HG03097 (cell line): ENCODE measurements around the gene VIPR1.
"Not testable (repeated sequence)": the region's sequence is repeated elsewhere in the genome, so short reads cannot be mapped to it uniquely, and the experiment has no call there.

Experiments used
- ATAC-seq: cut with Tn5 transposase; IDR thresholded peaks from one replicate; pipeline ENCODE4 v1.9.1; 2021; ENCODE audit not compliant: unreplicated experiment, low FRiP score

The VIPR1 gene

DNA sequence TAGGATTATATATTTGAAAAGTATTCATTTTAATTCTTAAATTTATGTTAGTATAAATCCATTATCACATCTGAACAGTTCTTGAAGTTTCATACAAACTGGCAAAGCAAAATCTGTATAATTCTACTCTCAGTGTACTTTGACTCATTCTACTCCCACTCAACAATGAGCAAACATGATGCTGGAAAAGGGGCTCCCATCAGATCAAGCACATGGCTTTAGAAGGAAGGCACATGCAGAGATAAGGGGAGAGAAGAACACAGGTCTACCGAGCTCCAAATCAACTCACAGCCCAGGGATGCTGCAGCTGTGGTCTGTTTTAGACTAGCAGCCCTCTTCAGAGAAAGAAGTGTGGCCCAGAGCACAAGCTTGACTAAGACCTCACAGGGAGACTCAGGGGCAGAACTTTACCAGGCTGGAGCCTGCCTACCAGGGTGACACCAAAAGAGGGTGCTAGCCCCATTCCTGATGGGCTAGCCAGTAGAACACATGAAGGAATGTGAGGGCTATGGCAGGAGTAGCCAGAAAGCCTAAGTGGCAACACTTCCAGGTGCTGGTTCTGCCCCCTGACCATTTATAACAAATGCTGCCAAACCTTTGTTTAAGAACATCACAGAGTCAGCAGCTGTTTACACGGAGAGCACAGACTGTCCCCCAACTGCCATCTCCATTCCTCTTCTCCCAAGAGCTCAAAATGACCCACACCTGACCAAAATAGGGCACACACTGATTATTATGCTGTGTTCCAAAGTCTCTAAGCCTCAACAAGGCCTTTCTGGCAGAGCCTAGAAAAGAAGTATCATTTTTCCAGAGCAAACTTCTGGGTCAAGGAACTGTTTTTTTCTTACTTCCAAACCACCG, 59.8 kb downstream of the VIPR1 start:
- no peak for ATAC-seq

DNA sequence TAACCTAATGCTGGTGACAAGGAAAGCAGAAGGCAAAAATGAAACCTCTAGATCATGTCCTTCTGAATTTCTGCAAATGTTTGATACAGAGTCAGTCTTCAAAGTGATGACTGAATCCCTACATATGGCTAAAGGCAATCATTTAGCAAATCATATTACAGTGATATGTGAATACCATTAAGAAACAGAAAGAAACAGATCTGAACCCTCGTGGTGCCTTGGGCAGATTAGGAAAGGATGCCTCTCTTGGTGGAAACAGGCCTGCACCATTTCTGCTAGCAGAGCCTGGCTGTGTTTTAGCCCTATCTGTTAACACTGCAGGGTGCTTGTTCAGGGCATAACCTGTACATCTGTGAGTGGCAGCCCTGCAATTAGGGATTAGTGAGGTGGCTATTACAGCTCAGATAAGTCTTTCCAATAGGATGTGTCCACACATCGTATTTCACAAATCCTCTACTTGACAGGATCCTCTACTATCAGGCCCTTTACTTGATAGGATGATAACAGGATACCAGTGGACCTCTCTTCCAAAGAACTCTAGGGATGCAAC, 67.2 kb downstream of the VIPR1 start:
- ATAC-seq, result no peak

DNA sequence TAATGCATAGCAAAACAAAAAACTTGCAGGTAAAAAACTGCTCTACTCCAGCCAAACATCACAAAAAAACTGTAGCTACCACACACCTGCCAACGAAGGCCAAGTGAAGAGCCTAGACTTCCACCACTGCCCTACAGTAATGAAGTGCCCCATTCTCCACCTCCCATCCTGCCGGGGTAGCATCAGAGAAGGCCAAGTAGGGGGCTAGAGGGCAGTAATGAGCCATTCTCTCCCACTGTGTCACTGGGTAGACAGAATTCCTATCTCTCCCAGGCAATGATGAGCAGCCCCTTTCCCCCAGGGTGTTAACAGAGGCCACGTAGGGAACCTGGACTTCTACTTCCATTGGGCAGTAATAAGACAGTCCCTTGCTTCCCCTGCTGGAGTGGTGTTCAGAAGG, 69.8 kb downstream of the VIPR1 start:
- ATAC-seq, result no peak

DNA sequence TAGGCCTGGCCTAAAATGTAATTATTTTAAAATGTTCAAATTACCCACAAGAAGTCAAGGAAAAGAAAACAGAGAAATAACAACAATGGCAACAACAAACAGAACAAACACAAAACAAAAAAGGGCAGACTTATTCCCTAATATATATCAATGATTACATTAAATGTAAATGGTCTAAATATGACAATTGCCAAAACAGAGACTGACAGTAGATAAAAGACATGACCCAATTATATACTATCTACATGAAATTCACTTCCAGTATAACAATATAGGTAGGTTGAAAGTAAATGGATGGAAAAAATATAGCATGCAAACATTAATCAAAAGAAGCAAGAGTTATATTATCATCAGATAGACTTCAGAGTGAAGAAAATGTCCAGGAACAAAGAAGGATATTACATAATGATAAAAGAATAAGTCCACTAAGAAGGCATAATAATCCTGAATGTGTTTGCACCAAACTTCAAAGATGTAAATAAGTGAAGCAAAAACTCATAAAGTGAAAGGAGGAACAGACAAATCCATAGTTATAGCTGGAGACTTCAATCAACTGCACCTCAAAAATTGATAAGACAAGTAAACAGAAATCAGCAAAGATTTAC, 72.8 kb downstream of the VIPR1 start:
- ATAC-seq, result no peak

DNA sequence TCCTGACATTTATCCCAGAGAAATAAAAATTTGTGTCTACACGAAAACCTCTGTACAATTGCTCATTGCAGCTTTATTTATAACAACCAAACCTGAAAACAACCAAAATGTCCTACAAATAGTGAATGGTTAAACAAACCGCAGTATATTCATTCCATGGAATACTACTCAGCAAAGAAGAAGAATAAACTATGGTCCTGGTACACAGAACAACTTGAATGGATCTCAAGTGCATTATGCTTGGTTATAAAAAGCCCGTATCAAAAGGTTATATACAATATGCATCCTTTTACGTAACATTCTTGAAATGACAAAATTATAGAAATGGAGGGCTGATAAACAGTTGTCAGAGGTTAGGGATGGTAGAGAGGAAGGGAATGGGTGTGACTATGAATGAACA, 75.6 kb downstream of the VIPR1 start:
- ATAC-seq, result no peak

DNA sequence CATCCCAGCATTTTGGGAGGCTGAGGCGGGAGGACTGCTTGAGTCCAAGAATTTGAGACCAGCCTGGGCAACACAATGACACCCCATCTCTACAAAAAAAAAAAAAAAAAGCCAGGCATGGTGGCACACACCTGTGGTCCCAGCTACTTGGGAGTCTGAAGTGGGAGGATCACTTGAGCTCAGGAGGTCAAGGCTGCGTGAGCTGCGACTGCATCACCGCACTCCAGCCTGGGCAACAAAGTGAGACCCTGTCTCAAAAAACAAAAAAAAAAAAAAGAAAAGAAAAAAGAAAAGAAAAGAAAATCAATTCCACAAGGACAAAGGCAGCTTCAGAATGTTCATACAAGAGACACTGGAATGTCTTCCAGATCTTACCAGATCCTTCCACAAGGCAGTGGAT, 76.9 kb downstream of the VIPR1 start:
- not testable (repeated sequence) for ATAC-seq

DNA sequence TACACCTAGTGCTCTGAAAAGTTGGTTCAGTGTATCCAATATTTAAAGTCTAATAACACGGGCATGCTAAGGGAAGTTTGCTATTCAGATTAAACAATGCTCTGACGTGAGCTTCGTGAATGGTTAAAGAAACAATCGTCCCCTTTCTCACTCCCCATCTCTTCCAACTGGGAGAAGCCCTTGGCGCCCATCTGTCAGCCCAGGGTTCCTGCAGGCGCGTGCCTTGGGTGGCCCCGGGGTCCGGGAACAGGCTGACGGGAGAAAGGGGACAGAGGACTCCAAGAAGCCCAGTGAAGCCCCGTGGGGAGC, 78.9 kb downstream of the VIPR1 start:
- ATAC-seq, result no peak

DNA sequence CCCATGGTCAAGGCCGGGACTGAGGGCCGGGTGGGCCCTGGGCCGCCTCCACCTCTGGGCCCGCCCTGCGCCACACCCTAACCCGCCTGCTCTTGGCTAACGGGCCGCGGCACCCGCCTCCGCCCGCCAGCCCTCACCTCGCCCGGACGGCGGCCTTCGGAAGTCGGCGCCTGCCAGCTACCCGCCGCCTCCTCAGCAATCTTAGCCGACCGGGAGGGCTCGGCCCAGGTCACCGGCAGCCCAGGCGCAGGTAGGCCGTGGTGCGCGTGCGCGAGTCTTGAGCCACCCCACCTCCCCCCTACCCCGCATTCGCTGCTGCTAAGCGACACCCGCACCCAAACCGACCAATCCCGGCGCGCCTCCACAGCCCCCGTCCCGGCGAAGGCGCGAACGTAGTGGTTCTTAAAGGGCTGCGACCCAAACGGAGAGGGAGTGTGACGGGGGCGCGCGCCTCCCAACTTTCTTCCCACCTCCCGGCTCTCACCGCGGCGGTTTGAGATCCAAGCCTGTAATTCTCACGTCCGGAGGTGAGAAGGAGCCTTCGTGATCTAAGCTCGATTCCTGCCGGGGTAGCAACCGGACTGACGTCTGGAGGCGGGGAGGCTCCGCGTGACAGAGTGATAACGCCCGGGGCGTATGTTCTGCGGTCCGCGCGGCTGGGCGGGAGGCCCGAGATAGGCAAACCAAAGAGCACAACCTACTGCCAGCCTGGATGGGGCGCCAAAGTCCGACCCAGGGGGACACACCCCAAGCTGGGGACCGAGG, 79.4 kb downstream of the VIPR1 start, which contains the start of gene SEC22C:
SEC22C (minus strand) TSS at position 259 of the 765 bp plus-strand sequence. CDS start 12,921 bp downstream, outside the sequence.
- peak; percentile 86 for ATAC-seq

DNA sequence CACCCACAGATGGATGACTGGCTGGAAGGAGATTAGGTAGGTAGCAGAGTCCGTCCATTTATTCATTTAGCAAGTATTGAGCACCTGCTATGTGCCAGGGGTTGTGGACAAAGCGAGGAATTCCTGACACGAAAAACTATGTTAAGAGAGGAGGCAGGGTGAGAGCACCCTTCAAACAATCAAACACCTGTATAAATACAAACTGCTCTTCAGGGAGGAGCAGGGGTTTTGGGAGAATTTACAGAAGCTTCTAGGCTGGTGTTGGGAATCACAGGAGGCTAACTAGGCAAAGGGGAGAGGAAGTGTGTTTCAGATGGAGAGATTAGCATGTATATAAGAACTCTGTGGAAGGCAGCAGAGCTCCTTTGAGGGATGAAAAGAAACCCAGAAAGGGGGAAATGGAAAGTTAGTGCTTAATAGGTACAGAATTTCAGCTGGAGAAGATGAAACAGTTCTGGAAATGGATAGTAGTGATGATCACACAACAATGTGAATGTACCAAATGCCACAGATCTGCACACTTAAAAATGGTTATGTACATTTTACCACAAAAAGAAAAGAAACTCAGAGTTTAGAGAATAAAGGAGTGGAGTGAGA, 80.1 kb downstream of the VIPR1 start:
- ATAC-seq, result no peak
